ENCODE results near the gene TNFAIP3.

DNA sequence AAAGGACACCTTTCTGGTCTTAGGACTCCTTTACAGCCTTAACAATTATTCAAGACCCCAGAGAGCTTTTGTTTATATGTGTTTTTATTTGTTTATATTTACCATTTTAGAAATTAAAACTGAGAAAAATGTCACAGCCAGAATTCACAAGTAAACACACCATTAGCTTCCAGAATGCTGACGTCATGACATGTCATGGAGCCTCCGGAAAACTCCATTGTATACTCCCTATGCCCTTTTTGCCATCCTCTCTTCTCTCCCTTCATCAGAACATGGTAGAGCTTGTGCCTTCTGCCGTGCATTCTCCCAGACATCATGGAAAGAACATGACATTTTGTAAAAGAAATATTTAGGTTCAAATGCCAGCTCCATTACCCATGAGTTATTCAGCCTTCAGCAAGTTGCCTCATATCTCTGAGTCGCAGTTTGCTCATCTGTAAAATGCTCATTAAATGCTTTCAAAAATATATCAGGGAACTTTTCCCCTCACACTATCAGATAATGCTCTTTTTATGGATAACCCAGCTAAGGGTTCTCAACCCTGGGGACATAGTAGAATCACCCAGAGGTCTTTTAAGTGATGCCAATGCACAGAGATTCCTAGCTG is 27.8 kb downstream of the TNFAIP3 start:
- TF ChIP-seq, protein P1, sequence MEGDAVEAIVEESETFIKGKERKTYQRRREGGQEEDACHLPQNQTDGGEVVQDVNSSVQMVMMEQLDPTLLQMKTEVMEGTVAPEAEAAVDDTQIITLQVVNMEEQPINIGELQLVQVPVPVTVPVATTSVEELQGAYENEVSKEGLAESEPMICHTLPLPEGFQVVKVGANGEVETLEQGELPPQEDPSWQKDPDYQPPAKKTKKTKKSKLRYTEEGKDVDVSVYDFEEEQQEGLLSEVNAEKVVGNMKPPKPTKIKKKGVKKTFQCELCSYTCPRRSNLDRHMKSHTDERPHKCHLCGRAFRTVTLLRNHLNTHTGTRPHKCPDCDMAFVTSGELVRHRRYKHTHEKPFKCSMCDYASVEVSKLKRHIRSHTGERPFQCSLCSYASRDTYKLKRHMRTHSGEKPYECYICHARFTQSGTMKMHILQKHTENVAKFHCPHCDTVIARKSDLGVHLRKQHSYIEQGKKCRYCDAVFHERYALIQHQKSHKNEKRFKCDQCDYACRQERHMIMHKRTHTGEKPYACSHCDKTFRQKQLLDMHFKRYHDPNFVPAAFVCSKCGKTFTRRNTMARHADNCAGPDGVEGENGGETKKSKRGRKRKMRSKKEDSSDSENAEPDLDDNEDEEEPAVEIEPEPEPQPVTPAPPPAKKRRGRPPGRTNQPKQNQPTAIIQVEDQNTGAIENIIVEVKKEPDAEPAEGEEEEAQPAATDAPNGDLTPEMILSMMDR (IDR thresholded peaks at IDR 0.05; ENCODE audit: low read depth, low read length), result no peak
- no peak for TF ChIP-seq POLR2A (IDR thresholded peaks at IDR 0.05; ENCODE audit: extremely low read depth, insufficient read length)
- no peak for TF ChIP-seq MYC (IDR thresholded peaks at IDR 0.05; ENCODE audit: low read depth, low read length)
- TF ChIP-seq, protein P2, sequence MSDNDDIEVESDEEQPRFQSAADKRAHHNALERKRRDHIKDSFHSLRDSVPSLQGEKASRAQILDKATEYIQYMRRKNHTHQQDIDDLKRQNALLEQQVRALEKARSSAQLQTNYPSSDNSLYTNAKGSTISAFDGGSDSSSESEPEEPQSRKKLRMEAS (IDR thresholded peaks at IDR 0.05; ENCODE audit: low read depth, low read length), result no peak

All from NB4 (cell line).